ENCODE data around the gene NOTCH3. TPM values are rescaled to one million over a fixed set of nuclear protein-coding genes. Genes with fewer than 3 reads are reported as not detected.

The NOTCH3 gene
- polyA plus RNA-seq, 4 donors: 87.3 to 127 (median 122) TPM

DNA sequence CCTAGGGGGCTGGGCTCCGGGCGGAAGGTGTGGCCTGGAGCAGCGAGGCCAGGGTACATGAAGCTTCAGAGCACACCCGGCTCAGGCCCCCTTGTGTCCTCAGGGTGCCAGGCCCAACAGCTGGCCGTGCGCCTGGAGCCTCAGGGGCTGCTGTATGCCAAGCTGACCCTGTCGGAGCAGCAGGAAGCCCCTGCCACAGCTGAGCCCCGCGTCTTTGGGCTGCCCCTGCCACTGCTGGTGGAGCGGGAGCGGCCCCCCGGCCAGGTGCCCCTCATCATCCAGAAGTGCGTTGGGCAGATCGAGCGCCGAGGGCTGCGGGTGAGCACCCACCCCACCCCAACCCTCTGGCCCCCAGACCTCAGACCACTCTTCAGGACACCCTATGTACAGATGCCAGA is 90.4 kb downstream of the NOTCH3 start:
- no peak for DNase-seq (ENCODE audit: low read depth in 4 of 4, low spot score in 2 of 4)

DNA sequence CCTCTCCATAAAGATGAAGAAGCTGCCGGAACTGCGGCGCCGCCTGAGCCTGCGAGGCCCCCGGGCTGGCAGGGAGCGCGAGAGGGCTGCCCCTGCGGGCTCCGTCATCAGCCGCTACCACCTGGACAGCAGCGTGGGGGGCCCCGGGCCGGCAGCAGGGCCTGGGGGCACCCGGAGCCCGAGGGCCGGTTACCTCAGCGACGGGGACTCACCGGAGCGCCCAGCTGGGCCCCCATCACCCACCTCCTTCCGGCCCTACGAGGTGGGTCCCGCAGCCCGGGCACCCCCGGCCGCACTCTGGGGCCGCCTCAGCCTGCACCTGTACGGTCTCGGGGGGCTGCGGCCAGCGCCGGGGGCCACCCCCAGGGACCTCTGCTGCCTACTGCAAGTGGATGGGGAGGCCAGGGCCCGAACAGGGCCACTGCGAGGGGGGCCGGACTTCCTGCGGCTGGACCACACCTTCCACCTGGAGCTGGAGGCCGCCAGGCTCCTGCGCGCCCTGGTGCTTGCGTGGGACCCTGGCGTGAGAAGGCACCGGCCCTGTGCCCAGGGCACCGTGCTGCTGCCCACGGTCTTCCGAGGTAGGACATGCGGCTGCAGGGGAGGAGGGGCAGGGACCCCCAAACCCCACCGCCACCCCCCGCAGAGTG is 90.9 kb downstream of the NOTCH3 start:
- DNase-seq (ENCODE audit: low read depth in 4 of 4, low spot score in 2 of 4): no peak

Other genes starting within 250 kb of the NOTCH3 start
- gene SLC1A6, start 221.1 kb downstream of the NOTCH3 start, polyA plus RNA-seq (ENCODE audit: insufficient read length in 4 of 4): under 1 TPM; 0.34 to 0.81 (median 0.48) TPM
- gene CASP14, start 151.5 kb downstream of the NOTCH3 start, polyA plus RNA-seq (ENCODE audit: insufficient read length in 4 of 4): under 1 TPM in 2 of 4 donors, not detected in 2; 0.09 to 0.11 TPM
- gene OR1I1, start 118.8 kb downstream of the NOTCH3 start, polyA plus RNA-seq (ENCODE audit: insufficient read length in 4 of 4): under 1 TPM; 0.03 to 0.09 (median 0.06) TPM
- 10 to 100 TPM; 16.5 to 32.6 (median 22.5) TPM for gene SYDE1, start 93.6 kb downstream of the NOTCH3 start, polyA plus RNA-seq (ENCODE audit: insufficient read length in 4 of 4)
- 1 to 10 TPM; 4.3 to 6.9 (median 5.2) TPM for gene EPHX3, start 31.5 kb upstream of the NOTCH3 start, polyA plus RNA-seq (ENCODE audit: insufficient read length in 4 of 4)
- 10 to 100 TPM; 41.6 to 64.5 (median 51.9) TPM for gene BRD4, start 131.5 kb upstream of the NOTCH3 start, polyA plus RNA-seq (ENCODE audit: insufficient read length in 4 of 4)
- gene AKAP8, start 178.8 kb upstream of the NOTCH3 start, polyA plus RNA-seq (ENCODE audit: insufficient read length in 4 of 4): 10 to 100 TPM; 22.5 to 34.6 (median 30.2) TPM
- 100 to 1,000 TPM in 3 of 4 donors, 10 to 100 TPM in 1; 84.3 to 130 (median 120) TPM for gene AKAP8L, start 218.0 kb upstream of the NOTCH3 start, polyA plus RNA-seq (ENCODE audit: insufficient read length in 4 of 4)
- gene WIZ, start 249.0 kb upstream of the NOTCH3 start, polyA plus RNA-seq (ENCODE audit: insufficient read length in 4 of 4): 10 to 100 TPM; 23.7 to 47.6 (median 38.8) TPM